ENCODE results near the gene MRPL57.

DNA sequence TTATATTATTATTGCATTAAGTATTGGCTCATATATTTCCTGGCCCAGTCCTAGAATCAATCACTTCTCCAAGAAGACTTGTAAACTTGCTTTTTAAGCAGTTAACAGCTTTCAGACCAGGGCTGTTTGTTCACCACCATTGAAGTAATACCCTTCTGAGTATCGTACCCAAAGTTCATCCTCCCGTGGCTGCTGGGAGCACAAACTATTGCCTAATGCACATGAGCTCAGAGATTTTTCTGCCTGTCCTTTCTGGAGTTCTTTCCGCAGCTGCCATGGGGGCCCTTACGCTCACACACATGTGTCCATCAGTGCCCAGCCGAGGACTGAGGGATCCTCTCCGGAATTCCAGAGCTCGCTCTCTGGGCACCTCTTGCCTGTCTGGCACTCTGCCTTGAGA is 51.5 kb downstream of the MRPL57 start:
- TF ChIP-seq, protein P1, sequence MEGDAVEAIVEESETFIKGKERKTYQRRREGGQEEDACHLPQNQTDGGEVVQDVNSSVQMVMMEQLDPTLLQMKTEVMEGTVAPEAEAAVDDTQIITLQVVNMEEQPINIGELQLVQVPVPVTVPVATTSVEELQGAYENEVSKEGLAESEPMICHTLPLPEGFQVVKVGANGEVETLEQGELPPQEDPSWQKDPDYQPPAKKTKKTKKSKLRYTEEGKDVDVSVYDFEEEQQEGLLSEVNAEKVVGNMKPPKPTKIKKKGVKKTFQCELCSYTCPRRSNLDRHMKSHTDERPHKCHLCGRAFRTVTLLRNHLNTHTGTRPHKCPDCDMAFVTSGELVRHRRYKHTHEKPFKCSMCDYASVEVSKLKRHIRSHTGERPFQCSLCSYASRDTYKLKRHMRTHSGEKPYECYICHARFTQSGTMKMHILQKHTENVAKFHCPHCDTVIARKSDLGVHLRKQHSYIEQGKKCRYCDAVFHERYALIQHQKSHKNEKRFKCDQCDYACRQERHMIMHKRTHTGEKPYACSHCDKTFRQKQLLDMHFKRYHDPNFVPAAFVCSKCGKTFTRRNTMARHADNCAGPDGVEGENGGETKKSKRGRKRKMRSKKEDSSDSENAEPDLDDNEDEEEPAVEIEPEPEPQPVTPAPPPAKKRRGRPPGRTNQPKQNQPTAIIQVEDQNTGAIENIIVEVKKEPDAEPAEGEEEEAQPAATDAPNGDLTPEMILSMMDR (IDR thresholded peaks at IDR 0.05) = no peak
- no peak for TF ChIP-seq POLR2A (IDR thresholded peaks at IDR 0.05)
